Measurements from ENCODE around the gene ANKRD26. TPM values are rescaled to one million over a fixed set of nuclear protein-coding genes. Genes with fewer than 3 reads are reported as not detected.

The ANKRD26 gene
- total and polyA plus RNA-seq, 12 donors: 1.9 to 12.2 (median 10.4) TPM

DNA sequence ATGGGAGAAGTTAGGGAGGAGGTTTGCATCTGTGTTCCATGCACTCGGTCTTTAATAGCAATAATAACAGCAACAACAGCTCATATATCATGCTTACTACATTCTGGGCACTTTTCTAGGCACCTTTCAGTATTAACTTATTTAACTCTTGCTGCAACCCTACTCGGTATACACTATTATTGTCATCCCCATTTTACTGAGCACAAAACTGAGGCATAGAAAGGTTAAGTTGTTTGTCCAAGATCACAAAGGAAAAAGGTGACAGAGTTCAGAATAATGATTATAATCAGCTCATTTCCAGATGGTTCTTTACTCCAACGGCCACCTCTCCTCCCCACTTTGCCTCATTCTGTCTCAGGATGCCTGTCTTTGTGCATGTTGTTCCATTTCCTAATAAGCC is 137.5 kb downstream of the ANKRD26 start:
- WGBS, 2 donors: 69 to 85% methylated on average over 3 of the region's 3 CpGs
- no peak overlapping the region for H3K27ac ChIP-seq
- H3K9me3 ChIP-seq: peaks cover 0 to 8% (median 0%) of the 10 kb centered on the region in 11 donors
- no peaks in the 10 kb centered on the region for H3K27me3 ChIP-seq
- intact Hi-C loops (cut with DNase I): no loop called here
- peaks cover 0 to 10% (median 0%) of the 10 kb centered on the region in 9 donors for H3K36me3 ChIP-seq
- DNase-seq (no peak), ATAC-seq (no peak)
- H3K4me1 ChIP-seq: no peaks in the 10 kb centered on the region
- H3K4me3 ChIP-seq: no peak overlapping the region
- no peak for TF ChIP-seq CTCF (IDR thresholded peaks at IDR 0.05)

GRCh38 chr10:26960308-26960707 is 140.0 kb downstream of the ANKRD26 start:
- TF ChIP-seq CTCF (IDR thresholded peaks at IDR 0.05): no peak
- intact Hi-C loops (cut with DNase I): no loop called here
- H3K27me3 ChIP-seq: no peaks in the 10 kb centered on the region
- no peaks in the 10 kb centered on the region for H3K36me3 ChIP-seq
- peaks cover 0 to under 1% (median 0%) of the 10 kb centered on the region in 11 donors for H3K9me3 ChIP-seq
- H3K4me1 ChIP-seq: no peaks in the 10 kb centered on the region
- no peak overlapping the region for H3K27ac ChIP-seq
- no peak overlapping the region for H3K4me3 ChIP-seq
- ATAC-seq (no peak), DNase-seq (no peak)
- WGBS, 2 donors: 86 to 90% methylated on average over 7 of the region's 7 CpGs

DNA sequence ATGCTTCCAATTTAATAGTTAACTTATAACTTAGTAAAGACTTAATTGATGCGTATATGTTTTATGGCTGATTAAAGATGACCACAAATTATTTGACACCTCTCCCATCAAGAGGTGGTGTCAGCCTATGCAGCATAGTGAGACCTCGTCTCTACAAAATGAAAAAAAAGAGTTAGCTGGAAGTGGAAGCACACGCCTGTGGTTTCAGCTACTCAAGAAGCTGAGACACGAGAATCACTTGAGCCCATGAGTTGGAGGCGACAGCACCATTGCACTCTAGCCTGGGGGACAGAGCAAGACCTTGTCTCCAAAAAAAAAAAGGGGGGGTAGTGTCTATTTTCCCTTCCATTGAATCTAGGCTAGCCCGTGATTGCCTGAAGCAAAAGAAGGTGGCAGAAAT is 140.5 kb downstream of the ANKRD26 start:
- H3K36me3 ChIP-seq: no peaks in the 10 kb centered on the region
- WGBS, 2 donors: 88 to 94% methylated on average over 6 of the region's 6 CpGs
- no peak overlapping the region for H3K4me3 ChIP-seq
- no peak for ATAC-seq
- no peak overlapping the region for H3K27ac ChIP-seq
- H3K4me1 ChIP-seq: no peaks in the 10 kb centered on the region
- H3K27me3 ChIP-seq: no peaks in the 10 kb centered on the region
- intact Hi-C loops (cut with DNase I): no loop called here
- TF ChIP-seq CTCF (IDR thresholded peaks at IDR 0.05): no peak
- no peak for DNase-seq
- no peaks in the 10 kb centered on the region for H3K9me3 ChIP-seq

Other genes with a start within 250 kb of the ANKRD26 start
- 10 to 100 TPM; 24.2 to 39.3 (median 28.9) TPM for gene ABI1, start 239.5 kb downstream of the ANKRD26 start, total RNA-seq
- 10 to 100 TPM; 14.6 to 16.8 TPM for gene ABI1, start 239.5 kb downstream of the ANKRD26 start, polyA plus RNA-seq
- gene YME1L1, start 53.9 kb upstream of the ANKRD26 start, total RNA-seq: 100 to 1,000 TPM in 6 of 10 donors, 10 to 100 TPM in 4; 86.6 to 111 (median 101) TPM
- gene YME1L1, start 53.9 kb upstream of the ANKRD26 start, polyA plus RNA-seq: 10 to 100 TPM; 19.4 to 50.1 TPM
- 1 to 10 TPM; 1.6 to 4.3 (median 2.0) TPM for gene MASTL, start 54.9 kb upstream of the ANKRD26 start, total RNA-seq
- 1 to 10 TPM; 1.5 to 1.7 TPM for gene MASTL, start 54.9 kb upstream of the ANKRD26 start, polyA plus RNA-seq
- gene ACBD5, start 140.3 kb upstream of the ANKRD26 start, total RNA-seq: 10 to 100 TPM; 60.0 to 93.3 (median 72.8) TPM
- 10 to 100 TPM; 14.6 to 25.6 TPM for gene ACBD5, start 140.3 kb upstream of the ANKRD26 start, polyA plus RNA-seq

Data from heart right ventricle (tissue), 16 donors.